K562 (cell line): ENCODE measurements around the gene PPP1R12C. TPM values are rescaled to one million over a fixed set of nuclear protein-coding genes. Genes with fewer than 3 reads are reported as not detected.

ENCODE experiments used
- ATAC-seq: fragments of 200-7000 bp; cut with Tn5 transposase; 3 replicates; pipeline ENCODE4 v1.9.1; 2020; ENCODE audit warnings: moderate library complexity
- BruUV-seq: library from RNA; stranded (reverse); fragments of 400-500 nt; replicated peaks from 2 replicates; lab custom pipeline; 2021; lab: Mats Ljungman, UMichigan
- CTCF ChIA-PET: fragments of 300-600 bp; formaldehyde crosslinking; extraction: SDS; loops from one replicate; lab custom pipeline; 2021; ENCODE audit warnings: low intra/inter-chr PET ratio; lab: Yijun Ruan, JAX
- POLR2A ChIA-PET: fragments of 300-600, 350-650 bp; sonication (Branson Sonifier 250); formaldehyde crosslinking; extraction: SDS; loops from one replicate; lab custom pipeline; 2021; ENCODE audit warnings: antibody characterized with exemption, inconsistent platforms; lab: Yijun Ruan, JAX
- DNase-seq, 4 experiments: peaks; one replicate each; pipeline versions ENCODE4 v3.0.0 to v3.0.0-alpha.2; 2011 to 2018; ENCODE audit warnings: low spot score in 3 of 4, mixed read lengths in 3 of 4; ENCODE audit errors: extremely low read depth in 1 of 4
- FAIRE-seq: peaks from 2 replicates; lab custom pipeline; 2011; peaks lifted over from hg19 to GRCh38; lab: Jason Lieb, UNC
- H2AFZ ChIP-seq: 2 replicates; pipeline ENCODE4 v1.6.0; 2011; ENCODE audit warnings: low read depth, low read length, control low read depth, inconsistent platforms
- H3K27ac ChIP-seq: fragments of 200-600 bp; 3 replicates; pipeline ENCODE4 v1.8.0; 2011; ENCODE audit warnings: low read depth, mild to moderate bottlenecking, control low read depth, inconsistent platforms, low read length, moderate library complexity, mixed read lengths; ENCODE audit errors: extremely low read depth
- H3K27me3 ChIP-seq, 2 experiments: fragments of 300-600 bp in 1 of 2; 2 replicates in 1 of 2; 3 replicates in 1 of 2; pipeline versions ENCODE4 v1.6.0 to v1.8.0; 2011; ENCODE audit warnings: inconsistent platforms in 2 of 2, low read length in 2 of 2, mild to moderate bottlenecking in 1 of 2, mixed read lengths in 1 of 2, moderate library complexity in 1 of 2; ENCODE audit not compliant: control insufficient read depth in 2 of 2, insufficient read depth in 2 of 2
- H3K36me3 ChIP-seq: fragments of 300-600 bp; 3 replicates; pipeline ENCODE4 v1.8.0; 2011; ENCODE audit warnings: mild to moderate bottlenecking, low read length, inconsistent platforms; ENCODE audit not compliant: control insufficient read depth, insufficient read depth
- H3K4me1 ChIP-seq, 2 experiments: fragments of 200-600 bp in 1 of 2; replicated peaks in 1 of 2; 2 replicates in 1 of 2; 3 replicates in 1 of 2; pipeline versions ENCODE4 v1.5.1 to v1.8.0; 2011; ENCODE audit warnings: inconsistent platforms in 2 of 2, low read length in 2 of 2, mild to moderate bottlenecking in 1 of 2, mixed read lengths in 1 of 2, moderate library complexity in 1 of 2; ENCODE audit not compliant: control insufficient read depth in 2 of 2, insufficient read depth in 2 of 2
- H3K4me2 ChIP-seq: 2 replicates; pipeline ENCODE4 v1.6.1; 2011; ENCODE audit warnings: low read length, control low read depth, inconsistent platforms, mixed read lengths; ENCODE audit not compliant: insufficient read depth
- H3K4me3 ChIP-seq: fragments of 200-600 bp; sonication (generic), shearing (Covaris generic); 2 replicates; pipeline ENCODE4 v1.5.1; 2016; ENCODE audit warnings: control low read depth, inconsistent platforms
- H3K79me2 ChIP-seq: fragments of 200-600 bp; 3 replicates; pipeline ENCODE4 v1.8.0; 2011; ENCODE audit warnings: low read length, inconsistent platforms; ENCODE audit not compliant: control insufficient read depth, insufficient read depth
- H3K9ac ChIP-seq, 2 experiments: 2 replicates each; pipeline versions ENCODE4 v1.6.0 to v1.6.1; 2011; ENCODE audit warnings: low read depth in 2 of 2, low read length in 2 of 2, control low read depth in 1 of 2, inconsistent platforms in 1 of 2, mild to moderate bottlenecking in 1 of 2, mixed read lengths in 1 of 2; ENCODE audit not compliant: insufficient read depth in 1 of 2
- H3K9me1 ChIP-seq: one replicate; pipeline ENCODE4 v1.6.0; 2011; ENCODE audit warnings: inconsistent platforms, mild to moderate bottlenecking, low read length, moderate library complexity; ENCODE audit not compliant: control insufficient read depth, insufficient read depth
- H3K9me3 ChIP-seq: replicated peaks from 2 replicates; pipeline ENCODE4 v1.5.1; 2011; ENCODE audit warnings: low read depth, low read length, inconsistent platforms; ENCODE audit not compliant: control insufficient read depth, insufficient read depth
- H4K20me1 ChIP-seq: replicated peaks from 2 replicates; pipeline ENCODE4 v1.6.1; 2011; ENCODE audit warnings: low read length, inconsistent platforms, mixed read lengths; ENCODE audit not compliant: control insufficient read depth, insufficient read depth
- CREB1 ChIP-seq, 2 experiments: sonication (generic) in 1 of 2; formaldehyde crosslinking in 1 of 2; IDR thresholded peaks; 2 replicates each; pipeline versions ENCODE4 v1.6.1 to v1.8.0; 2012 to 2022; ENCODE audit warnings: inconsistent platforms in 1 of 2, mild to moderate bottlenecking in 1 of 2, missing genetic modification reagents in 1 of 2, moderate library complexity in 1 of 2
- GTF2B ChIP-seq: IDR thresholded peaks from 2 replicates; pipeline ENCODE4 v1.6.1; 2011; ENCODE audit not compliant: insufficient read length; ENCODE audit errors: extremely low read depth
- HMG20B ChIP-seq: fragments of 250-450 bp; sonication (Bioruptor Pico); IDR thresholded peaks from 2 replicates; pipeline ENCODE4 v1.5.0; 2021; ENCODE audit warnings: mild to moderate bottlenecking
- HNRNPK ChIP-seq: fragments of 200-400 bp; formaldehyde crosslinking; IDR thresholded peaks from one replicate; pipeline ENCODE4 v1.6.1; 2018; ENCODE audit warnings: mild to moderate bottlenecking, low read depth, low read length; ENCODE audit not compliant: poor library complexity, severe bottlenecking
- HSF4 ChIP-seq: fragments of 250-450 bp; sonication (Bioruptor Pico); IDR thresholded peaks from 2 replicates; pipeline ENCODE4 v2.1.2; 2022; ENCODE audit warnings: mild to moderate bottlenecking, moderate library complexity, borderline replicate concordance
- IRF1 ChIP-seq: sonication (generic); formaldehyde crosslinking; IDR thresholded peaks from 2 replicates; pipeline ENCODE4 v1.8.0; 2022; ENCODE audit warnings: missing genetic modification reagents, mild to moderate bottlenecking, borderline replicate concordance
- NFXL1 ChIP-seq: fragments of 450-650 bp; formaldehyde crosslinking; IDR thresholded peaks from 2 replicates; pipeline ENCODE4 v1.4.0; 2021; ENCODE audit warnings: mild to moderate bottlenecking
- NUFIP1 ChIP-seq: fragments of 450-650 bp; IDR thresholded peaks from 2 replicates; pipeline ENCODE4 v1.6.1; 2018; ENCODE audit not compliant: partially characterized antibody
- PCBP1 ChIP-seq: fragments of 200-400 bp; formaldehyde crosslinking; IDR thresholded peaks from 2 replicates; pipeline ENCODE4 v1.6.1; 2018; ENCODE audit warnings: mild to moderate bottlenecking, low read depth, low read length; ENCODE audit not compliant: poor library complexity, severe bottlenecking
- PCBP2 ChIP-seq: fragments of 200-400 bp; formaldehyde crosslinking; IDR thresholded peaks from 2 replicates; pipeline ENCODE4 v1.6.1; 2018; ENCODE audit warnings: low read length, low read depth, mild to moderate bottlenecking, moderate library complexity; ENCODE audit not compliant: poor library complexity, severe bottlenecking
- POLR2B ChIP-seq: fragments of 450-650 bp; IDR thresholded peaks from 2 replicates; pipeline ENCODE4 v1.6.1; 2018; ENCODE audit warnings: low read depth; ENCODE audit not compliant: partially characterized antibody
- SAFB ChIP-seq: fragments of 200-400 bp; formaldehyde crosslinking; IDR thresholded peaks from 2 replicates; pipeline ENCODE4 v1.6.1; 2017; ENCODE audit warnings: low read depth, low read length, borderline replicate concordance
- STAT5A ChIP-seq: IDR thresholded peaks from 2 replicates; pipeline ENCODE4 v1.6.1; 2012; ENCODE audit warnings: low read length, inconsistent platforms, borderline replicate concordance
- TFE3 ChIP-seq: fragments of 450-650 bp; formaldehyde crosslinking; IDR thresholded peaks from 2 replicates; pipeline ENCODE4 v1.4.0; 2020; ENCODE audit warnings: mild to moderate bottlenecking, mixed read lengths
- YBX1 ChIP-seq: fragments of 450-650 bp; IDR thresholded peaks from 2 replicates; pipeline ENCODE4 v1.7.1; 2016; ENCODE audit warnings: mild to moderate bottlenecking
- ZEB2 ChIP-seq: fragments of 450-650 bp; IDR thresholded peaks from 2 replicates; pipeline ENCODE4 v1.6.1; 2016
- ZNF133 ChIP-seq: fragments of 250-450 bp; sonication (Bioruptor Pico); IDR thresholded peaks from 2 replicates; pipeline ENCODE4 v1.4.0; 2020; ENCODE audit warnings: mild to moderate bottlenecking
- ZNF239 ChIP-seq: fragments of 250-450 bp; sonication (Bioruptor Pico); IDR thresholded peaks from 2 replicates; pipeline ENCODE4 v1.4.0; 2020; ENCODE audit warnings: mild to moderate bottlenecking
- ZNF589 ChIP-seq: fragments of 200-800 bp; sonication (Bioruptor generic); IDR thresholded peaks from 2 replicates; pipeline ENCODE4 v1.6.1; 2016; ENCODE audit warnings: low read depth, missing genetic modification characterization, missing compliant biosample characterization
- ZNF696 ChIP-seq: fragments of 250-450 bp; sonication (Bioruptor Pico); conservative IDR thresholded peaks from 2 replicates; pipeline ENCODE4 v1.4.0; 2020; ENCODE audit warnings: mild to moderate bottlenecking, moderate library complexity
- ZNF778 ChIP-seq: fragments of 450-650 bp; formaldehyde crosslinking; IDR thresholded peaks from 2 replicates; pipeline ENCODE4 v1.4.0; 2020; ENCODE audit warnings: mild to moderate bottlenecking, moderate library complexity
- ZNF79 ChIP-seq: fragments of 250-450 bp; sonication (Bioruptor Pico); IDR thresholded peaks from 2 replicates; pipeline ENCODE4 v1.4.0; 2020; ENCODE audit warnings: low read depth, mild to moderate bottlenecking, moderate library complexity
- WGBS: fragments of 100-300 bp; shearing (Covaris generic); methylation state at CpG from one replicate; pipeline ENCODE4 v1.1.6; 2016; ENCODE audit warnings: low coverage, mixed read lengths; ENCODE audit not compliant: insufficient coverage; ENCODE audit errors: missing lambda C conversion rate; 5-methylcytosine and 5-hydroxymethylcytosine counted together
- in situ Hi-C: fragments of 300-500 bp; cut with MboI; formaldehyde crosslinking; loops from 4 replicates; pipeline ENCODE4 v1.15.0; 2018; ENCODE audit warnings: inconsistent platforms, mixed read lengths
- intact Hi-C: fragments of 100-400 bp; cut with micrococcal nuclease; formaldehyde crosslinking; loops from 2 replicates; pipeline ENCODE4 v1.14.2; 2022
- polyA plus RNA-seq, 8 experiments: library from polyadenylated mRNA; depleted of rRNA in 4 of 8; stranded (reverse) in 5 of 8; unstranded in 3 of 8; fragments of >200 nt; fragmentation: Nextera tagmentation in 2 of 8; fragmentation: Illumina TruSeq in 1 of 8; extraction: Ambion mirVana in 2 of 8; extraction: Trizol in 1 of 8; gene quantifications; 2 replicates each; pipeline versions ENCODE4 v1.2.1 to v1.2.3, GENCODE V29; 2011 to 2014; ENCODE audit warnings: inconsistent platforms in 1 of 8, missing spikeins in 1 of 8
- total RNA-seq, 7 experiments: library from RNA; depleted of rRNA in 6 of 7; stranded (reverse); fragments of >200 nt in 6 of 7; fragmentation: Illumina TruSeq in 2 of 7; extraction: Trizol in 2 of 7; gene quantifications; 2 replicates each; pipeline versions ENCODE4 v1.2.1 to v1.2.3, GENCODE V29; 2011 to 2021; ENCODE audit warnings: low replicate concordance in 1 of 7

PPP1R12C gene
- total and polyA plus RNA-seq, 9 of the 15 experiments (the other 6 are each of a cell fraction or from before 2014, with no cell fraction given), result 1.8 to 136 (median 33.7) TPM

- POLR2A ChIA-PET, result interaction anchor here (0.7 kb wide), 1 partner anchor 251 kb away, joined by 3 read pairs; the partner anchor contains the start of gene RPL28
- peaks cover 52% of the 10 kb centered on the region; the same call in 2 of the 3 replicates for H3K36me3 ChIP-seq
- intact Hi-C loops (loop anchor here (1.0 kb wide), 1 partner anchor 253 kb away; no protein-coding TSS in a partner anchor), in situ Hi-C loops (loop anchor here (25.0 kb wide), 1 partner anchor 503 kb away; the partner anchor contains the start of genes CCDC106, ZNF580 and ZNF581)
- FAIRE-seq (no peak), DNase-seq (no peak), ATAC-seq (no peak)
- H3K27me3 ChIP-seq, result no peaks in the 10 kb centered on the region
- no peaks in the 10 kb centered on the region; the same call in 1 of the 2 replicates for H4K20me1 ChIP-seq
- H3K9ac ChIP-seq, result no peak overlapping the region
- H3K4me3 ChIP-seq, result no peak overlapping the region
- H3K4me2 ChIP-seq, result no peak overlapping the region
- no peaks in the 10 kb centered on the region for H3K79me2 ChIP-seq
- 0 out of 3 replicates have a peak overlapping the region, but pooled peaks have one; percentile 48 for H3K27ac ChIP-seq
- H3K9me1 ChIP-seq, result no peaks in the 10 kb centered on the region
- no TSS peak for BruUV-seq
- H3K4me1 ChIP-seq, result peaks cover 0 to 15% of the 10 kb centered on the region in 2 experiments; a peak in 2 of 5 replicates
- peak; percentile 96 for TF ChIP-seq PCBP2
- no peak for TF ChIP-seq NFXL1 (CRISPR knock-in tag)
- no peak for TF ChIP-seq ZNF778 (CRISPR knock-in tag)
- TF ChIP-seq PCBP1, result peak; percentile 94
- TF ChIP-seq ZEB2, result no peak
- no peak for TF ChIP-seq NUFIP1
- TF ChIP-seq IRF1 (CRISPR knock-in tag), result no peak
- no peak for TF ChIP-seq HMG20B (CRISPR knock-in tag)
- TF ChIP-seq SAFB, result no peak
- no peak for TF ChIP-seq ZNF133 (CRISPR knock-in tag)
- TF ChIP-seq POLR2B, result no peak
- TF ChIP-seq ZNF239 (CRISPR knock-in tag), result no peak
- no peak for TF ChIP-seq HSF4 (CRISPR knock-in tag)
- TF ChIP-seq GTF2B, result no peak
- no peak for TF ChIP-seq ZNF696 (CRISPR knock-in tag)
- peak; percentile 79 for TF ChIP-seq TFE3 (CRISPR knock-in tag)
- TF ChIP-seq YBX1, result no peak
- TF ChIP-seq ZNF79 (CRISPR knock-in tag), result no peak
- no peak for TF ChIP-seq STAT5A
- TF ChIP-seq ZNF589 (CRISPR knock-in tag), result no peak
- peak; percentile 97 for TF ChIP-seq HNRNPK
- no peak for TF ChIP-seq CREB1 (IDR thresholded peaks at IDR 0.05)
- no peak for TF ChIP-seq CREB1 (CRISPR knock-in tag; IDR thresholded peaks at IDR 0.05)
- H3K9me3 ChIP-seq, result no peaks in the 10 kb centered on the region
- no CpG with 5 or more reads among the region's 3 CpGs for WGBS
- no peak overlapping the region for H2AFZ ChIP-seq
- CTCF ChIA-PET, result no interaction called here
Measured at GRCh38 chr19:55134736-55135135, 17.3 kb upstream of the PPP1R12C start.
